Activated T-cell treated with anti-CD3 and anti-CD28 coated beads, Interleukin-2, amount 50 U/mL, for 72 hours (primary cell): ENCODE data around the gene DNMT3A. TPM values are rescaled to one million over a fixed set of nuclear protein-coding genes. Genes with fewer than 3 reads are reported as not detected.
A peak's percentile ranks its signal among the peaks of the same experiment; 100 is the strongest.
"Not testable (repeated sequence)": the region's sequence is repeated elsewhere in the genome, so short reads cannot be mapped to it uniquely, and the experiment has no call there.

ENCODE experiments used
- ATAC-seq, 2 donors: fragments of 150-1000 bp; cut with Tn5 transposase; replicated peaks in 1 of 2; 2 replicates each; pipeline ENCODE4 v1.10.0; 2021; ENCODE audit warnings: moderate library complexity in 2 of 2, mild to moderate bottlenecking in 1 of 2
- DNase-seq, 2 donors: peaks; one replicate each; pipeline ENCODE4 v3.0.0; 2021 to 2022; ENCODE audit warnings: mixed read lengths in 1 of 2
- H3K27ac Mint-ChIP-seq: one replicate; pipeline ENCODE4 v1.8.0; 2022; ENCODE audit warnings: mild to moderate bottlenecking, moderate library complexity, mixed read lengths
- H3K27me3 Mint-ChIP-seq: one replicate; pipeline ENCODE4 v1.8.0; 2022; ENCODE audit warnings: low read depth, mixed read lengths
- H3K36me3 Mint-ChIP-seq, 2 donors: one replicate each; pipeline ENCODE4 v1.8.0; 2022; ENCODE audit warnings: mixed read lengths in 2 of 2, mild to moderate bottlenecking in 1 of 2; ENCODE audit not compliant: insufficient read depth in 2 of 2
- H3K4me1 Mint-ChIP-seq: one replicate; pipeline ENCODE4 v1.8.0; 2022; ENCODE audit warnings: low read depth, mixed read lengths
- H3K4me3 Mint-ChIP-seq, 2 donors: one replicate each; pipeline ENCODE4 v1.8.0; 2022; ENCODE audit warnings: mild to moderate bottlenecking in 2 of 2, mixed read lengths in 2 of 2, moderate library complexity in 2 of 2
- H3K9me3 Mint-ChIP-seq, 2 donors: one replicate each; pipeline ENCODE4 v1.8.0; 2022; ENCODE audit warnings: mixed read lengths in 2 of 2
- total RNA-seq, 2 donors: library from RNA; stranded (reverse); gene quantifications; one replicate each; pipeline ENCODE4 v1.2.3, GENCODE V29; 2022

DNMT3A gene
- total RNA-seq, 2 donors from 2014 or later: 90.2 to 108 TPM

GRCh38 chr2:25272705-25273104, 69.0 kb downstream of the DNMT3A start:
- H3K4me3 Mint-ChIP-seq, H3K9me3 Mint-ChIP-seq, ATAC-seq, DNase-seq, H3K27me3 Mint-ChIP-seq: not testable (repeated sequence)
- peaks cover 68% of the 10 kb centered on the region for H3K4me1 Mint-ChIP-seq
- peak overlapping the region; percentile 90 for H3K27ac Mint-ChIP-seq
- H3K36me3 Mint-ChIP-seq: peaks cover 10 to 27% of the 10 kb centered on the region in 2 donors

DNA sequence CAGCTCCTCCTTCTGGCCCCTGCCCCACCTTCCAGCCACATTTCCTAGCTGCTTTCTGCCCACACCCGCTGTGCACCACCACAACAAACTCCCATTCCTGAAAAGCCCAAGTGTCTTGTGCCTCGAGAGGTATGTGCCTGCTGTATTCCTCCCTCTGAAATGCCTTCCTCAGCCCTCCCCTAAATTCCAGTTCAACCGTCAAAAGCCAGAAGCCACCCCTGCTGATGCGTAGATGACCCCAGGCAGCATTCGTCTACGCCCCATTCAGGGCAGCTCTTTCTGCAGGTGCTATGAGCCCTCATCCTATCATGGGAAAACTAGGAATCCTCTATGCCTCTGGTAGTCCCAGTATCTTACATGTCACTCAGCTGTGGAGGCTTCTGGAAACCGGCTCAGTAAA, 71.7 kb downstream of the DNMT3A start:
- no peak for DNase-seq
- ATAC-seq: no peak
- H3K36me3 Mint-ChIP-seq: peaks cover 13 to 27% of the 10 kb centered on the region in 2 donors
- no peaks in the 10 kb centered on the region for H3K27me3 Mint-ChIP-seq
- H3K27ac Mint-ChIP-seq: no peak overlapping the region
- no peak overlapping the region for H3K4me3 Mint-ChIP-seq
- no peaks in the 10 kb centered on the region for H3K9me3 Mint-ChIP-seq
- H3K4me1 Mint-ChIP-seq: peaks cover 53% of the 10 kb centered on the region

GRCh38 chr2:25269233-25269632, 72.5 kb downstream of the DNMT3A start:
- H3K4me1 Mint-ChIP-seq: peaks cover 47% of the 10 kb centered on the region

DNA sequence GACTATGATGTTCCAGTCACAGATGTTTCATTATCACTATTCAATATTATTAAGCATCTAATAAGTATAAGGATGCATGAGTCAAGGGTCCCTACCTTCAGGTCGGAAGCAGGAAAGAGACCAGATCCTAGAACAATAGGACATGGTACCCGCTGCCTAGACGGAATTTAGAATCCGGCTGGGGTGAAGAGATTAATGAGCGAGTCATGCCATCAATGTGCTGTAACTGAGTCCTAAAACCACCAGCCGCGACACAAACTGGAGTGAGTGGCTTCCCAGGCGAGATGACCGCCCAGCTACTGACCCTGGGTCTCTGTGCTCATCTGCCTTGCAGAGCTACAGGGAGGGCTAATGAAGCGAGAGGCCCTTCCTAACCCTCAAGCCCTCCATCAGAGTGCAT, 73.6 kb downstream of the DNMT3A start:
- Mint-ChIP-seq H3K36me3 (peaks cover 11 to 22% of the 10 kb centered on the region in 2 donors), H3K27ac (no peak overlapping the region), H3K27me3 (no peaks in the 10 kb centered on the region), H3K4me3 (no peak overlapping the region), H3K4me1 (peaks cover 36% of the 10 kb centered on the region), H3K9me3 (no peaks in the 10 kb centered on the region)
- no peak for ATAC-seq
- DNase-seq: no peak

More at GRCh38 chr2:25269233-25269632, 72.5 kb downstream of the DNMT3A start:
- H3K9me3 Mint-ChIP-seq: no peaks in the 10 kb centered on the region
- no peak for ATAC-seq
- H3K27ac Mint-ChIP-seq: no peak overlapping the region
- H3K36me3 Mint-ChIP-seq: peaks cover 13 to 27% of the 10 kb centered on the region in 2 donors
- no peak for DNase-seq
- no peaks in the 10 kb centered on the region for H3K27me3 Mint-ChIP-seq
- H3K4me3 Mint-ChIP-seq: no peak overlapping the region

DNA sequence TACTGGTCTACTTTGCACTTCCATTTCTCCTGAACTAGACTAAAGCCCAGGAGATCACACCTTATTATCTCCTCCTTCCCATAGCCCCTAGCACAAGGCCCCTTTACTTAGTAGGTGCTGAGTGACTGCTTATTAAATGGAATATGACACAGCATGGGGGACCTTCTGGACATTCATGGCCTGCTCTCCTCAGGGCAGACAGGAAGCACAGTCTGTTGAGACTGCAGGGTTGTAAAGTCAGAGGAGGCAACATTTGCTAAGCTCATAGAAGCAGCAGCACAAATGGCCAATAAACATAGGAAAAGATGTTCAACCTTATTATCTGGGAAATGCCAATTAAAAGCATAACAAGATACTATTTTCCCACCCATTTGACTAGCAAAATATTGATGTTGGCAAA, 75.3 kb downstream of the DNMT3A start:
- no peak overlapping the region for H3K27ac Mint-ChIP-seq
- H3K4me1 Mint-ChIP-seq: peaks cover 34% of the 10 kb centered on the region
- H3K4me3 Mint-ChIP-seq: no peak overlapping the region
- H3K9me3 Mint-ChIP-seq: no peaks in the 10 kb centered on the region
- ATAC-seq (no peak), DNase-seq (no peak)
- peaks cover 11 to 14% of the 10 kb centered on the region in 2 donors for H3K36me3 Mint-ChIP-seq
- H3K27me3 Mint-ChIP-seq: no peaks in the 10 kb centered on the region

DNA sequence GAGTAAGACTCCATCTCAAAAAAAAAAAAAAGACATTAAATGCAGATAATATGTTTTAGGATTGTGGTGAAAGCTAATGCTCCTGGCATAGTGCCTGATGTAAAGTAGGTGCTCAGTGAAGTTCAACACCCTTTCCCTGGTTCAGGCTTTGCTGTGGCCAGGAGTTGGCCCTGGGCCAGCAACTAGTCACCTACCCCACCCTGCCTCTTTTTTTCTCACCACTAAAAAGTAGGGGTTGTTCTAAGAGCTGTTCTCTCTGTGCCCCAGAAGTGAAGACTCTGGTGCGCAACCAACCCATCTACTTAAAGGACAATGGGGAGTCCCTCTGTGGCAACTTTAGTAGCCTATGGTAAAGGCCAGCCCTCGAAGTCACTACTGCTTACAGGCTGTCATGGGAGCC, 75.9 kb downstream of the DNMT3A start:
- H3K4me1 Mint-ChIP-seq: peaks cover 34% of the 10 kb centered on the region
- DNase-seq: no peak
- peaks cover 11% of the 10 kb centered on the region in 2 donors for H3K36me3 Mint-ChIP-seq
- ATAC-seq: peak in 1 of 2 donors; percentile 24
- no peak overlapping the region for H3K4me3 Mint-ChIP-seq
- no peaks in the 10 kb centered on the region for H3K9me3 Mint-ChIP-seq
- no peaks in the 10 kb centered on the region for H3K27me3 Mint-ChIP-seq
- H3K27ac Mint-ChIP-seq: no peak overlapping the region

DNA sequence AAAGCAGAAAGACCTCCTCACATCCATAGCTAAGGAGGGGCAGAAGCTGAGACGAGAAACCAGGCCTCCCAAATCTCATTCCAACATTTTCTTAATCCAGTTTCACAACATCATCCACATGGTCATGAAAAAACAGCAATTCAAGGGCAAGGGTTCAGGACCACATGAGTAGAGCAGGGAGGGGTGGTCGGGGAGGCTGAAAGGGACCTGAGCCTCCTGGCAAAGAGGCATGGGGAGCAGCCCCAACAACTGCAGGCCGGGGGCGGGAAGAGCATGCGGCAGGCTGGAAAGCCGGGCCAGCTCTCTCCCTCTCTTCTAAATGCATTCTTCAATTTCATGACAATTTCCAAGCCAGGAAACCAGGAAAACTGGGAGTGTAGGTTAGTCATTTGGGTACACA, 76.7 kb downstream of the DNMT3A start:
- Mint-ChIP-seq H3K4me3 (no peak overlapping the region), H3K36me3 (peaks cover 8 to 13% of the 10 kb centered on the region in 2 donors), H3K9me3 (no peaks in the 10 kb centered on the region), H3K27me3 (no peaks in the 10 kb centered on the region), H3K4me1 (peaks cover 33% of the 10 kb centered on the region), H3K27ac (no peak overlapping the region)
- ATAC-seq (no peak), DNase-seq (no peak)

GRCh38 chr2:25262288-25262687, 79.4 kb downstream of the DNMT3A start:
- H3K27ac Mint-ChIP-seq: no peak overlapping the region
- no peak overlapping the region for H3K4me3 Mint-ChIP-seq
- H3K4me1 Mint-ChIP-seq: peaks cover 19% of the 10 kb centered on the region
- no peaks in the 10 kb centered on the region for H3K9me3 Mint-ChIP-seq
- H3K36me3 Mint-ChIP-seq: peaks cover 2 to 8% of the 10 kb centered on the region in 2 donors
- ATAC-seq (no peak), DNase-seq (no peak)
- H3K27me3 Mint-ChIP-seq: no peaks in the 10 kb centered on the region

DNA sequence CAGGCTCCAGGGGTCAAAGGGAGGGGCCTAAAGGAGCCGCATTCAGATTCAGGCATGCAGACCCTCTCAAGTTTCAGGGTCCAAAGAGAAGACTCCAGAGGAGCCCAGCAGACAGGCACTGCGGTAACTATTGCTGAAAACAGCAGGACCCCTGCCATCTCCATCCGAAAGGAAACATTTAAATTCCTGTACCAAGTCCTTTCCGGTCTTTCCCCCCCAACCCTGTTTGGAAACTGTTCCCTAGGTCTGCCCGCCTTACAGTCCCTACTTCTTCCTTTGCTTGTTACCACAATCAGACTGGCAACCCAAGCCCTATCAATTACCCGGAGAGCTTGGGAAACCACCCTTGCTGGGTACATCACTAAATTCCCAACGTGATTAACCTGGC, 82.0 kb downstream of the DNMT3A start:
- Mint-ChIP-seq H3K9me3 (no peaks in the 10 kb centered on the region), H3K27me3 (no peaks in the 10 kb centered on the region), H3K4me1 (peaks cover 32% of the 10 kb centered on the region), H3K27ac (no peak overlapping the region), H3K36me3 (peaks cover 3 to 15% of the 10 kb centered on the region in 2 donors), H3K4me3 (no peak overlapping the region)
- no peak for ATAC-seq
- DNase-seq: no peak

DNA sequence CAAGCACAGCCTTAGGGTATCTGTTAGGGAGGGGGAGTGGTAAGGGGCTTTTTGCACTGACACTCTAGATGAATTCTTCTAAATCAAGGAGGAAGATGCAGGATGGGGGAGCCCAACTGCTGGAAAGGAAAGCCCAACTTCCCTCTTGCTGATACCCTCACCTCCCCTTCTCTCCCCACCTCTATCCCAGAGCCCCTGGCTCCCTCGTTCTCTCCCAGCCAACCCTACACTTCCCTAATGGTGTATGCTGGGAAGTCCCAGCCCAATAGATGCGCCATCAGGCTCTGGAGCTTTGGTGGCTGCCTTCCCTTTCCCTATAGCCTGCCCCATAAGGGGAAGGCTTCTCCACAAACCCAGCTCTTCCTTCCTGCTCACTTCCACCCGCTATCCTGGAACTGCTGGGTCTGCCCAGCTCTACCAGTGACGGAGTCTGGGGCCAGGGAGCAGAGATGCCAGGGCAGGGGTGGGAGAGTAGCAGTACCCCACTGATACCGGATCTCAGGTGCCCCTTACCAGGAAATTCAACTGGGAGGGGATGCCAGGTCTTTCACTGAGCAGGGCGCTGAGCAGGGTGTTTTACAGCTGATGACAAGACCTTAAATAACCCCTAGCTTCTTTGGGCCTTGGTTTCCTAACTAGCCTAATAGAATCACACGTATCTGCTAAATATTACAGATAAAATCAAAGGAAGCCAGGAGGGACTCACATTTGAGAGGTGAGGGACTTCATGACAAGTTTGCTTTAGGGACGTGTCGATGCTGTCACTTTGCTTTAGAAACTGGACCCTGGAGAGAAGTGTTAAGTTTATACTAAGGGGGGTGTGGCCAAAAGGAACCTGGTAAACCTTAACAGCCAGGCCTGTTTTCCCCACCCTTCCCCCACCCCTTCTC, 82.6 kb downstream of the DNMT3A start:
- Mint-ChIP-seq H3K36me3 (peaks cover 3 to 20% of the 10 kb centered on the region in 2 donors), H3K27ac (no peak overlapping the region), H3K27me3 (no peaks in the 10 kb centered on the region), H3K4me1 (peaks cover 37% of the 10 kb centered on the region), H3K9me3 (no peaks in the 10 kb centered on the region), H3K4me3 (no peak overlapping the region)
- no peak for DNase-seq
- no peak for ATAC-seq

DNA sequence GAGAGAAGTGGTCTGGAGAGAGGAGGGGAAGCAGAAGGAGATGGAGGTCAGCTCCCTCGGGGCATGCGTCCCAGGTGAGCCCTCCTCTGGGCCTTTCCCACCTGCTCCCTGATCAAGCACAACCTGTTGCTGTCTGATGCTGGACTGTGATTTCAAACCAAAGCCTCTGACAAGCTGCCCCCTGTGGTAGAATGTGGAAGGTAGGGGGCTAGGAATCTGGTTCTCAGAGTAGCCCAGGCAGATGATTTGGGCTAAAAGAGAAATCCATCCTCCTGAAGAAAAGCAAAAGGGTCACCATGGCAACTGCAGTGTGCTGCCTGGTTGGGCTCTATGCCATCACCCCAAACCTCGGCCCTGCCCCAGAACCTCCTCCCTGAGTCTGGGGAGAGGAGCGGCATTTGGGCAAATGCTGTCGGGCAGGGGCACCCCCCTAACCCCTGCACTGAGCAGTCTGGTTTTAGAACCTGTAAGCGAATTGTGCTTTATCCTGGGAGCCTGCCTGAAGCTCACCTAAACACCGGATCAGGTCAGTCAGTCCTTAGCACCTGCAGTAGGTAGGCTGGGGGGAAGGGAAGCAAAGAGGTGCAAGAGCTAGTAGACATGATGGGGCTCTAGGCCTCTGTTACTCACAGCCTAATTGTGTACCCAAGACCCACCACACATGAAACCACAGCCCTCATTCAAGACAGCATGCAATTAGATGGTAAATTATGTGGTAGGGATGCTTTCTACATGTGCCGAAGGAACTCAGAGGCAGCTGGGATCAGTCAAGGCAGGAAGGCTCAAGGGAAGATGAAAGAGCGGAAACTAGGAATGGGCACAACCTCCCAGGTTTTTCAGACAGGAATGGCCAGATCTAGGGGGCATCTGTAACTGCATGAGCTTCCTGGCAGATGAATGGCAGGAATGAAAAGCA, 83.5 kb downstream of the DNMT3A start:
- H3K4me1 Mint-ChIP-seq: peaks cover 40% of the 10 kb centered on the region
- no peak overlapping the region for H3K4me3 Mint-ChIP-seq
- peaks cover 3 to 28% of the 10 kb centered on the region in 2 donors for H3K36me3 Mint-ChIP-seq
- ATAC-seq (no peak), DNase-seq (no peak)
- H3K27ac Mint-ChIP-seq: no peak overlapping the region
- no peaks in the 10 kb centered on the region for H3K9me3 Mint-ChIP-seq
- no peaks in the 10 kb centered on the region for H3K27me3 Mint-ChIP-seq

DNA sequence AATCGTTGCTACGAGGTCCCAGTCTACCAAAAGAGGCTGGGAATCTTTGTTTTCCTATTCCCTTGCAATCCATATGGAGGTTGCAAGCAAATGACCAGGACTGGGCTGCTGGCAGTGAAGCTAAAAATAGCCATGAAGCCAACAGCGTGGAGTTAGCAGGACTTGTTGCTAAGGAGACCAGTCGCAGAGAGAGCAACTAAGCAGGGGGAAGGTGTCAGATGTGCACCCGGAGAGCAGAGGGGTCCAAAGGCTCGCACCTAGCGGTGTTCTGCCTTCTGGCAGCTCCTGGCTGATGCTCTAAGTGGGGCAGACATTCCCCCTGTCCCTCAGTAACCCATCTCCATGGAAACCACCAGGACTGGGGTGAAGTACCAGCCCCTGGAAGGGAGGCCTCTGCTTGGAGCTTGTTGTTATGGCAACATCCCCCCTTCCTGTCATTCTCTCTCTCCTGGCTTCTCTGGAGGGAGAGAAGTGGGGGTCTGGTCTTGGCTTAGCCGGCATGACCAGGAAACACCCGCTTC, 84.6 kb downstream of the DNMT3A start:
- no peak overlapping the region for H3K27ac Mint-ChIP-seq
- H3K4me3 Mint-ChIP-seq: no peak overlapping the region
- peaks cover 49% of the 10 kb centered on the region for H3K4me1 Mint-ChIP-seq
- peaks cover 3 to 28% of the 10 kb centered on the region in 2 donors for H3K36me3 Mint-ChIP-seq
- DNase-seq: no peak
- ATAC-seq: no peak
- H3K9me3 Mint-ChIP-seq: no peaks in the 10 kb centered on the region
- no peaks in the 10 kb centered on the region for H3K27me3 Mint-ChIP-seq

DNA sequence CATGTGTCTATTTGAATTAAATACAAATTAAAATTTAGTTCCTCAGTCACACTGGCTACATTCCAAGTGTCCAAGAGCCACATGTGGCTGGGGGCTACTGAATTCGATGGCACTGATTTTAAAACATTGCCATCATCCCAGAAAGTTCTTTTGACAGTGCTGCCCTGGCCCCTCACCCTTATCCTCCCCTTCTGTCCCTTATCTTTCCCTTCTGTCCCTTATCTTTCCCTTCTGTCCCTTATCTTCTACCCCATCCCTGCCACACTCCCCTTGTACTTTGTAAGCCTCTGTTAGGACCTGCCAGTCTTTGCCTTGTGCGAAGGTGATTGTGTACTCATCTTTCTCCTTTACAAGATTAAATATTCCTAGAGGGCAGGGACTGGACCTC, 85.2 kb downstream of the DNMT3A start:
- Mint-ChIP-seq H3K4me3 (no peak overlapping the region), H3K36me3 (peaks cover 3 to 27% of the 10 kb centered on the region in 2 donors), H3K27ac (no peak overlapping the region), H3K9me3 (no peaks in the 10 kb centered on the region), H3K27me3 (no peaks in the 10 kb centered on the region), H3K4me1 (peaks cover 49% of the 10 kb centered on the region)
- DNase-seq: no peak
- no peak for ATAC-seq
